SK-N-SH treated with all-trans-retinoic acid at 6 μM for 48 hours (cell line): ENCODE data around the gene DDX39A.

Experiments used
- ATAC-seq: fragments of 200-7000 bp; cut with Tn5 transposase; 3 replicates; pipeline ENCODE4 v1.9.1; 2020; ENCODE audit warnings: mild to moderate bottlenecking, moderate library complexity
- ARNTL ChIP-seq: fragments of 450-650 bp; formaldehyde crosslinking; IDR thresholded peaks from 2 replicates; pipeline ENCODE4 v1.5.0; 2020; ENCODE audit warnings: low read depth, mild to moderate bottlenecking, moderate library complexity, borderline replicate concordance
- BACH2 ChIP-seq: fragments of 250-450 bp; sonication (Bioruptor Pico); IDR thresholded peaks from 2 replicates; pipeline ENCODE4 v1.9.0; 2021; ENCODE audit warnings: mild to moderate bottlenecking, borderline replicate concordance
- CSDC2 ChIP-seq: fragments of 250-450 bp; sonication (Bioruptor Pico); IDR thresholded peaks from 2 replicates; pipeline ENCODE4 v1.5.0; 2020; ENCODE audit warnings: mild to moderate bottlenecking, moderate library complexity
- CSRNP3 ChIP-seq: fragments of 250-450 bp; sonication (Bioruptor Pico); IDR thresholded peaks from 2 replicates; pipeline ENCODE4 v1.5.1; 2021; ENCODE audit warnings: mild to moderate bottlenecking, moderate library complexity
- ESRRG ChIP-seq: fragments of 250-450 bp; sonication (Bioruptor Pico); IDR thresholded peaks from 2 replicates; pipeline ENCODE4 v1.6.1; 2021; ENCODE audit warnings: mild to moderate bottlenecking
- GLIS3 ChIP-seq: fragments of 250-450 bp; sonication (Bioruptor Pico); IDR thresholded peaks from 2 replicates; pipeline ENCODE4 v1.5.0; 2020; ENCODE audit warnings: mild to moderate bottlenecking, moderate library complexity
- ISL1 ChIP-seq: fragments of 250-450 bp; sonication (Bioruptor Pico); IDR thresholded peaks from 2 replicates; pipeline ENCODE4 v2.1.2; 2022; ENCODE audit warnings: mild to moderate bottlenecking, moderate library complexity
- PPARA ChIP-seq: fragments of 250-450 bp; sonication (Bioruptor Pico); IDR thresholded peaks from 2 replicates; pipeline ENCODE4 v1.5.0; 2020; ENCODE audit warnings: mild to moderate bottlenecking, borderline replicate concordance
- RARB ChIP-seq: fragments of 250-450 bp; sonication (Bioruptor Pico); IDR thresholded peaks from 2 replicates; pipeline ENCODE4 v1.8.0; 2021; ENCODE audit warnings: mild to moderate bottlenecking, moderate library complexity
- SNAI2 ChIP-seq: fragments of 250-450 bp; sonication (Bioruptor Pico); IDR thresholded peaks from 2 replicates; pipeline ENCODE4 v1.5.0; 2020; ENCODE audit warnings: mild to moderate bottlenecking, moderate library complexity
- TCF4 ChIP-seq: fragments of 250-450 bp; sonication (Bioruptor Pico); IDR thresholded peaks from 2 replicates; pipeline ENCODE4 v1.8.0; 2021; ENCODE audit warnings: mild to moderate bottlenecking, moderate library complexity, borderline replicate concordance
- TSHZ2 ChIP-seq: fragments of 250-450 bp; sonication (Bioruptor Pico); IDR thresholded peaks from 2 replicates; pipeline ENCODE4 v1.5.0; 2020; ENCODE audit warnings: mild to moderate bottlenecking, moderate library complexity
- ZC3H10 ChIP-seq: fragments of 250-450 bp; sonication (Bioruptor Pico); IDR thresholded peaks from 2 replicates; pipeline ENCODE4 v1.5.1; 2021; ENCODE audit warnings: mild to moderate bottlenecking, moderate library complexity
- ZFP3 ChIP-seq: fragments of 250-450 bp; sonication (Bioruptor Pico); IDR thresholded peaks from 2 replicates; pipeline ENCODE4 v1.5.0; 2020; ENCODE audit warnings: mild to moderate bottlenecking, moderate library complexity
- ZFP30 ChIP-seq: fragments of 450-650 bp; formaldehyde crosslinking; IDR thresholded peaks from 2 replicates; pipeline ENCODE4 v1.5.0; 2022; ENCODE audit warnings: mild to moderate bottlenecking, moderate library complexity
- ZNF565 ChIP-seq: fragments of 450-650 bp; formaldehyde crosslinking; conservative IDR thresholded peaks from 2 replicates; pipeline ENCODE4 v1.5.0; 2020; ENCODE audit warnings: low read depth, mild to moderate bottlenecking, moderate library complexity
- ZNF70 ChIP-seq: fragments of 450-650 bp; formaldehyde crosslinking; IDR thresholded peaks from 2 replicates; pipeline ENCODE4 v1.5.0; 2020; ENCODE audit warnings: mild to moderate bottlenecking, moderate library complexity
- ZNF8 ChIP-seq: fragments of 450-650 bp; formaldehyde crosslinking; IDR thresholded peaks from 2 replicates; pipeline ENCODE4 v1.5.0; 2020; ENCODE audit warnings: mild to moderate bottlenecking, moderate library complexity
- TF ChIP-seq, protein P1 (sequence below): fragments of 250-450 bp; sonication (Bioruptor Pico); IDR thresholded peaks from 2 replicates; pipeline ENCODE4 v1.8.0; 2021; ENCODE audit warnings: low read depth, mild to moderate bottlenecking, moderate library complexity, borderline replicate concordance
- TF ChIP-seq, protein P2 (sequence below): fragments of 250-450 bp; sonication (Bioruptor Pico); IDR thresholded peaks from 2 replicates; pipeline ENCODE4 v1.5.1; 2020; ENCODE audit warnings: low read depth, mild to moderate bottlenecking, moderate library complexity

DDX39A gene

GRCh38 chr19:14412996-14413692 is 6.0 kb downstream of the DDX39A start:
- peak; percentile 14; the same call in 2 of the 3 replicates for ATAC-seq
- TF ChIP-seq ZNF70 (CRISPR knock-in tag), result no peak

DNA sequence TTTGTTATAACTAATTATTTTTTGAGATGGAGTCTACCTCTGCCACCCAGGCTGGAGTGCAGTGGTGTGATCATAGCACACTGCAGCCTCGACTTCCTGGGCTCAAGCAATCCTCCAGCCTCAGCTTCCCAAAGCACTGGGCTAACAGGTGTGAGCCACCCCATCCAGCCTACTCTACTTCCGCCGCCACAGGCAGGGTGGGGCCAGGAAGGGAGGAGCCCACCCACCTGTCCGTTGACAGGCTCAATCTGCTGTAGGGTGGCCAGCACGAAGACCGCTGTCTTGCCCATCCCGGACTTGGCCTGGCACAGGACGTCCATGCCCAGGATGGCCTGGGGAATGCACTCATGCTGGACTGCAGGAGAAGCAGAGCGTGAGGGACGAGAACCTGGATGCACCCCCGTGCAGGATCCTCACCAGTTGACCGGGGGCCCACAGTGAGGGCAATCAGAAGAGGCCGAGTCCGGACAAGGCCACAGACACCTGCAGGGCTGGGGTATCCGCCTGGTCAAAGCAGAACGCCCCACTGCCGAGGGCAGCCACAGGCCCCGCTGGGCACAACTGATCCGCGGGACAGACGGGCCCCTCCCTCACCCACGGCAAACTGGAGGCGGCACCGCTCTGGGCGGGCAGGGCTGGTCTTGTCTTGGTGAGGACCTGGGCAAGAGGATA is 6.7 kb downstream of the DDX39A start:
- TF ChIP-seq BACH2 (no peak), CSDC2 (CRISPR knock-in tag) (no peak), CSRNP3 (CRISPR knock-in tag) (no peak), GLIS3 (no peak), RARB (no peak), ZNF8 (CRISPR knock-in tag) (no peak), ISL1 (CRISPR knock-in tag) (no peak), TCF4 (CRISPR knock-in tag) (no peak), ARNTL (CRISPR knock-in tag) (no peak), SNAI2 (CRISPR knock-in tag) (no peak), ZNF70 (CRISPR knock-in tag) (no peak), ZFP30 (no peak), TSHZ2 (CRISPR knock-in tag) (no peak), ESRRG (CRISPR knock-in tag) (no peak), ZC3H10 (no peak), ZFP3 (CRISPR knock-in tag) (no peak), PPARA (no peak)
- TF ChIP-seq, protein P1, sequence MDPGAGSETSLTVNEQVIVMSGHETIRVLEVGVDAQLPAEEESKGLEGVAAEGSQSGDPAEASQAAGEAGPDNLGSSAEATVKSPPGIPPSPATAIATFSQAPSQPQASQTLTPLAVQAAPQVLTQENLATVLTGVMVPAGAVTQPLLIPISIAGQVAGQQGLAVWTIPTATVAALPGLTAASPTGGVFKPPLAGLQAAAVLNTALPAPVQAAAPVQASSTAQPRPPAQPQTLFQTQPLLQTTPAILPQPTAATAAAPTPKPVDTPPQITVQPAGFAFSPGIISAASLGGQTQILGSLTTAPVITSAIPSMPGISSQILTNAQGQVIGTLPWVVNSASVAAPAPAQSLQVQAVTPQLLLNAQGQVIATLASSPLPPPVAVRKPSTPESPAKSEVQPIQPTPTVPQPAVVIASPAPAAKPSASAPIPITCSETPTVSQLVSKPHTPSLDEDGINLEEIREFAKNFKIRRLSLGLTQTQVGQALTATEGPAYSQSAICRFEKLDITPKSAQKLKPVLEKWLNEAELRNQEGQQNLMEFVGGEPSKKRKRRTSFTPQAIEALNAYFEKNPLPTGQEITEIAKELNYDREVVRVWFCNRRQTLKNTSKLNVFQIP, result no peak
- TF ChIP-seq, protein P2, sequence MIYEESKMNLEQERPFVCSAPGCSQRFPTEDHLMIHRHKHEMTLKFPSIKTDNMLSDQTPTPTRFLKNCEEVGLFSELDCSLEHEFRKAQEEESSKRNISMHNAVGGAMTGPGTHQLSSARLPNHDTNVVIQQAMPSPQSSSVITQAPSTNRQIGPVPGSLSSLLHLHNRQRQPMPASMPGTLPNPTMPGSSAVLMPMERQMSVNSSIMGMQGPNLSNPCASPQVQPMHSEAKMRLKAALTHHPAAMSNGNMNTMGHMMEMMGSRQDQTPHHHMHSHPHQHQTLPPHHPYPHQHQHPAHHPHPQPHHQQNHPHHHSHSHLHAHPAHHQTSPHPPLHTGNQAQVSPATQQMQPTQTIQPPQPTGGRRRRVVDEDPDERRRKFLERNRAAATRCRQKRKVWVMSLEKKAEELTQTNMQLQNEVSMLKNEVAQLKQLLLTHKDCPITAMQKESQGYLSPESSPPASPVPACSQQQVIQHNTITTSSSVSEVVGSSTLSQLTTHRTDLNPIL, result no peak
- no peak for ATAC-seq

GRCh38 chr19:14411938-14412245 is 7.2 kb downstream of the DDX39A start:
- no peak for TF ChIP-seq ZC3H10
- no peak for TF ChIP-seq CSRNP3 (CRISPR knock-in tag)
- no peak for ATAC-seq

DNA sequence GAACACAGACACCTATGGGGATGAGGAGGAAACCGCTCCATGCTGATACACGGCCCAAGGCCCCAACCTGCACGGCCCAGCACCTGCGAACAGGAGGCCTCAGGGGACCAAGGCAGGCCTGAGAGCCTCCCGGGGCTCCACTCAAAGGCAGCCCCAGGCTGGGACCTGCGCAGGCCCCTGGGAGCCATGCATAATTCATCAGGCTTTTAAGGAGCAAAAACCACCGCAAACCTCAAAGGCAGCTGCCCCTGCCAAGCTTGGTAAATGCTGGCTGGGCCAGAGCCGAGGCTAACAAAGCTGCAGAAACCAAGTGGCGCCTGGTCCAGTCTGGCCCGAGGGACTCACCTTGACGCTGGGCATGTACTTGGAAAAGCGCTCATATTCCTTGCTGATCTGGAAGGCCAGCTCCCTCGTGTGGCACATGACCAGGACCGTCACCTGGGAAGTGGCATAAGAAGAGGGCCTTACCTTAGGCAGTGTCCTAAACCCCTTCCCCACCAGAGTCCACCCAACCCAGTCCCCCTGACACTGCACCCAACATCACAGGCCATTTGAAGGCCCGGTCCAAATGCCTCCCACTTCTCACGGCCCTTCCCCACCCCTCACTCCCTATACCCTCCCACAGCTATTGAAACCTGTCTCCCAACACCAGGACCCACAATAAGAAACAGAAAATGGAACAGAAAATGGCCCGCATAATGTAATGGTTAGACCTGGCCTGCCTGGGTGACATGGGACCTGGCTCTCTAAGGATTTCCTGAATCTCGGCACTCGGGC is 7.8 kb downstream of the DDX39A start:
- no peak for TF ChIP-seq ZFP3 (CRISPR knock-in tag)
- no peak for TF ChIP-seq BACH2
- no peak for TF ChIP-seq ZNF565
- TF ChIP-seq, protein P1, result no peak
- TF ChIP-seq, protein P2, result no peak
- no peak for TF ChIP-seq TSHZ2 (CRISPR knock-in tag)
- no peak for TF ChIP-seq SNAI2 (CRISPR knock-in tag)
- ATAC-seq, result no peak
